ENCODE data around the gene DPEP3. TPM values are rescaled to one million over a fixed set of nuclear protein-coding genes. Genes with fewer than 3 reads are reported as not detected.

Gene DPEP3
- total and polyA plus RNA-seq, 2 donors (not counting 1 experiment from before 2014, with no cell fraction given), result 1.9 to 2.0 TPM

DNA sequence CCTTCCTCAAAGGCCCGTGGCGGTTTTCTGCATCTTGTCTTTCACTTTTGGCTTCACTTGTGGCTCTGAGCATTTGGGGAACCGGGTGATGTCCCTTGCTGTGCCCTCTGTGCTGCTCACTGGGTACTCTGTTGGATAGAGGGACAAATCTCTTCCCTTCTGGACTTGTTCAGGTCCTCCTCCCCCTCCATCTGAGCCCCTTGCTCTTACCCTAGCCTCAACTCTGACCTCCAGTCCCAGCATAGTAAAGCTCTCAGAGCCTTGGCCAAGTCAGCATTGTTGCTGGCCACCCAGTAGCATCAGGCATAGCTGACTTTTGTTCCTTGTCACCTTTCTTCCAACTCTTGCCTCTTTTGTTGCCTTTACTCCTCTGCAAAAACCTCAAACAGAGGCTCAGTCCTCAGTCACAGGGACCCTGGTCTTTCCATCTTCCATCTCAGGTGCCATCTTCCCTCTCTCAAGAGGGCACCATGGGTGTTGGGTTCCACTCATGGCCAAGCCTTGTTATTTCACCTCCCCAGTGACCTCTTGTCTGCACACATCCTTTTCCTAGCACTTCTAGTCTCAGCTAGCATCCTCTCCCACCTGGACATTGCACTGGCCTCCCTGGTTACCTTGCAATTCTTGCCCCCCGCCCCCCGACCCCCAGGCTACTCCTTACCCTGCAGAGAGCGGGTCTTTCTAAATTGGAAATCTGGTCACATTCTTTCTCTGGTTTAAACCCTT, 43.3 kb downstream of the DPEP3 start:
- no peak for TF ChIP-seq EZH2 (IDR thresholded peaks at IDR 0.05; ENCODE audit: borderline replicate concordance, insufficient read depth, low read depth, low read length, poor library complexity, severe bottlenecking)
- TF ChIP-seq, protein P1, sequence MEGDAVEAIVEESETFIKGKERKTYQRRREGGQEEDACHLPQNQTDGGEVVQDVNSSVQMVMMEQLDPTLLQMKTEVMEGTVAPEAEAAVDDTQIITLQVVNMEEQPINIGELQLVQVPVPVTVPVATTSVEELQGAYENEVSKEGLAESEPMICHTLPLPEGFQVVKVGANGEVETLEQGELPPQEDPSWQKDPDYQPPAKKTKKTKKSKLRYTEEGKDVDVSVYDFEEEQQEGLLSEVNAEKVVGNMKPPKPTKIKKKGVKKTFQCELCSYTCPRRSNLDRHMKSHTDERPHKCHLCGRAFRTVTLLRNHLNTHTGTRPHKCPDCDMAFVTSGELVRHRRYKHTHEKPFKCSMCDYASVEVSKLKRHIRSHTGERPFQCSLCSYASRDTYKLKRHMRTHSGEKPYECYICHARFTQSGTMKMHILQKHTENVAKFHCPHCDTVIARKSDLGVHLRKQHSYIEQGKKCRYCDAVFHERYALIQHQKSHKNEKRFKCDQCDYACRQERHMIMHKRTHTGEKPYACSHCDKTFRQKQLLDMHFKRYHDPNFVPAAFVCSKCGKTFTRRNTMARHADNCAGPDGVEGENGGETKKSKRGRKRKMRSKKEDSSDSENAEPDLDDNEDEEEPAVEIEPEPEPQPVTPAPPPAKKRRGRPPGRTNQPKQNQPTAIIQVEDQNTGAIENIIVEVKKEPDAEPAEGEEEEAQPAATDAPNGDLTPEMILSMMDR (IDR thresholded peaks at IDR 0.05), result no peak
- H3K27me3 Mint-ChIP-seq, result no peaks in the 10 kb centered on the region
- intact Hi-C loops (cut with micrococcal nuclease), result loop anchor here (1.0 to 5.0 kb wide), 6 partner anchors 44 to 445 kb away; partner anchors contain the start of genes CTCF, NFATC3, NUTF2 and PSKH1
- Histone ChIP-seq H3K4me2 (replicated peaks; ENCODE audit: low read depth, low read length, poor library complexity, severe bottlenecking) (peak overlapping the region; percentile 91), H2AFZ (ENCODE audit: insufficient read depth, low read depth, low read length, poor library complexity, severe bottlenecking) (peak overlapping the region; percentile 47), H3K9me3 (ENCODE audit: control extremely low read depth in 1 of 3, control insufficient read depth in 2 of 3, insufficient read depth in 1 of 3, low read length in 2 of 3) (no peaks in the 10 kb centered on the region), H3K79me2 (ENCODE audit: control insufficient read depth, insufficient read depth, low read length) (peaks cover 49% of the 10 kb centered on the region), H3K9ac (ENCODE audit: low read length) (peak overlapping the region; percentile 95), H3K36me3 (replicated peaks in 1 of 2; ENCODE audit: control extremely low read depth in 1 of 2, control insufficient read depth in 1 of 2, extremely low read depth in 1 of 2, insufficient read depth in 2 of 2, low read length in 1 of 2) (peaks cover 7 to 25% of the 10 kb centered on the region in 2 experiments), H3K4me1 (ENCODE audit: control insufficient read depth in 2 of 2, insufficient read depth in 2 of 2, low read length in 2 of 2) (peaks cover 25 to 45% of the 10 kb centered on the region in 2 donors), H4K20me1 (ENCODE audit: control insufficient read depth, insufficient read depth, low read length, poor library complexity, severe bottlenecking) (peaks cover 30% of the 10 kb centered on the region), H3K4me3 (ENCODE audit: control extremely low read depth in 1 of 5, extremely low read depth in 1 of 5, insufficient read depth in 1 of 5, low read depth in 2 of 5, low read length in 4 of 5) (peak overlapping the region; percentile 31 to 96 (median 93)), H3K27me3 (replicated peaks in 1 of 4; ENCODE audit: control extremely low read depth in 1 of 4, control insufficient read depth in 3 of 4, insufficient read depth in 4 of 4, low read length in 3 of 4) (no peaks in the 10 kb centered on the region), H3K27ac (ENCODE audit: low read length in 2 of 2) (peak overlapping the region; percentile 67 to 85)
- ATAC-seq (ENCODE audit: low read depth) (peak; percentile 58), DNase-seq (peak; percentile 92)
- 48% methylated on average over 5 of the region's 6 CpGs for WGBS (ENCODE audit: insufficient coverage)
- no peaks in the 10 kb centered on the region for H3K9me3 Mint-ChIP-seq (ENCODE audit: insufficient read depth)
- ChIA-PET POLR2A (interaction anchor here (0.6 to 3.3 kb wide), 15 partner anchors 31 to 456 kb away, joined by 3 to 19 read pairs (median 4); partner anchors contain the start of genes ATP6V0D1, PRMT7, PSKH1 and SLC12A4), CTCF (interaction anchor here (0.9 to 6.4 kb wide), 14 partner anchors 8 to 416 kb away, joined by 3 to 29 read pairs (median 4); partner anchors contain the start of genes NRN1L and SLC12A4)
- peak overlapping the region; percentile 100 for H3K4me3 Mint-ChIP-seq
- peak overlapping the region; percentile 99 for H3K27ac Mint-ChIP-seq
- H3K4me1 Mint-ChIP-seq, result peaks cover 33% of the 10 kb centered on the region
